Astrocyte (in vitro differentiated cells and primary cell): ENCODE data around the gene AAGAB.

Experiments used
- CTCF ChIP-seq: IDR thresholded peaks from 2 replicates; pipeline ENCODE4 v1.5.1; 2011; ENCODE audit warnings: low read depth, mild to moderate bottlenecking, inconsistent platforms, low read length, moderate library complexity; ENCODE audit not compliant: insufficient read depth
- EZH2 ChIP-seq: IDR thresholded peaks from 2 replicates; pipeline ENCODE4 v1.6.1; 2012; ENCODE audit warnings: mild to moderate bottlenecking, low read length, inconsistent platforms; ENCODE audit not compliant: insufficient read depth

GRCh38 chr15:67276666-67277065, 22.2 kb upstream of the AAGAB start:
- TF ChIP-seq CTCF, result no peak
- no peak for TF ChIP-seq EZH2
